Gastrocnemius medialis (tissue), 4 donors: Measurements from ENCODE around the gene HIVEP2. TPM values are rescaled to one million over a fixed set of nuclear protein-coding genes. Genes with fewer than 3 reads are reported as not detected.

Experiments used
- ATAC-seq, 2 donors: fragments of 150-250 bp; one replicate each; pipeline ENCODE4 v1.9.1; 2016
- DNase-seq, 2 donors: peaks; one replicate each; pipeline ENCODE4 v3.0.0-alpha.2; 2019
- H3K27ac ChIP-seq, 4 donors: fragments of 200-600 bp; sonication (generic); 1 replicate in 1 of 4; 2 replicates in 3 of 4; pipeline ENCODE4 v1.5.1; 2016 to 2018; ENCODE audit warnings: mild to moderate bottlenecking in 2 of 4, moderate library complexity in 1 of 4
- H3K27me3 ChIP-seq, 3 donors: fragments of 200-600 bp; sonication (generic) in 2 of 3; 1 replicate in 1 of 3; 2 replicates in 2 of 3; pipeline versions ENCODE4 v1.5.1 to v1.6.0; 2016 to 2019; ENCODE audit warnings: mild to moderate bottlenecking in 1 of 3, moderate library complexity in 1 of 3
- H3K36me3 ChIP-seq, 2 donors: fragments of 200-600 bp; sonication (generic) in 1 of 2; one replicate each; pipeline ENCODE4 v1.5.1; 2017 to 2018
- H3K4me1 ChIP-seq, 2 donors: fragments of 200-600 bp; sonication (generic) in 1 of 2; one replicate each; pipeline ENCODE4 v1.5.1; 2016 to 2017; ENCODE audit warnings: mild to moderate bottlenecking in 2 of 2
- H3K4me3 ChIP-seq, 4 donors: fragments of 200-600 bp; sonication (generic) in 3 of 4; 1 replicate in 1 of 4; 2 replicates in 3 of 4; pipeline ENCODE4 v1.5.1; 2016 to 2019; ENCODE audit warnings: mild to moderate bottlenecking in 2 of 4
- H3K9me3 ChIP-seq, 3 donors: fragments of 200-600 bp; sonication (generic) in 2 of 3; 1 replicate in 1 of 3; 2 replicates in 2 of 3; pipeline ENCODE4 v1.5.1; 2016 to 2019
- POLR2A ChIP-seq, 2 donors: fragments of 450-650 bp; IDR thresholded peaks; one replicate each; pipeline ENCODE4 v1.6.1; 2017; ENCODE audit warnings: antibody characterized with exemption in 2 of 2, mild to moderate bottlenecking in 2 of 2, moderate library complexity in 2 of 2
- in situ Hi-C, 4 donors: fragments of 200-750 bp; cut with MboI; loops; one replicate each; pipeline versions ENCODE4 v1.15.0 to v1.8.0; 2017; ENCODE audit warnings: low sequenced_read_pairs in 4 of 4
- intact Hi-C: fragments of 100-400 bp; cut with DNase I; formaldehyde crosslinking; loops from one replicate; pipeline ENCODE4 v1.15.1; 2023; ENCODE audit warnings: low total_unique reads
- total RNA-seq, 4 donors: library from RNA; depleted of rRNA; stranded (reverse); fragments of >200 nt; gene quantifications; one replicate each; pipeline versions ENCODE4 v1.1.0 to v1.2.3, GENCODE V29; 2016
- TF ChIP-seq, protein P1 (sequence below), 5 experiments: fragments of 450-650 bp in 3 of 5; fragments of 200-600 bp in 2 of 5; sonication (generic) in 2 of 5; IDR thresholded peaks in 4 of 5; conservative IDR thresholded peaks in 1 of 5; 1 replicate in 4 of 5; 2 replicates in 1 of 5; pipeline ENCODE4 v1.5.1; 2016 to 2019; ENCODE audit warnings: antibody characterized with exemption in 5 of 5, mild to moderate bottlenecking in 3 of 5, moderate library complexity in 3 of 5

Gene HIVEP2
- total RNA-seq, 4 donors from 2014 or later, result 15.9 to 29.4 (median 25.3) TPM

DNA sequence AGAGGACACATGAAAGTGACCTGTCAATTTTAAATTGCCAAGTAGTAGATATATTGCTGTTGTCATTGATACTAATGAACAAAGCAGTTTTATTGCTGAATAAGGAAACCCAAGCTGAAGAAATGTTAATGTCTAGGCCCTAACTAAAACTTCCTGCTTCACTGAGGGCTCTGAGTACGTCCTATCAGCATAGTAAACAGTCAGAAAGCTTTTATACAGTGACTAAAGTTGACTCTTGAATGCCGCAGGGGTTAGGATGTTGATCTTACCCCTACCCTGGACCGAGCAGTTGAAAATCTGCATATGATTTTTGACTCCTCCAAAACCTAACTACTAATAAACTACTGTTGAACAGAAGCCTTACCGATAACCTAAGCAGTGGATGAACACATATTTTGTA, 149.0 kb downstream of the HIVEP2 start:
- no peak overlapping the region for H3K4me3 ChIP-seq
- no peak overlapping the region for H3K27ac ChIP-seq
- no peaks in the 10 kb centered on the region for H3K36me3 ChIP-seq
- no peak for ATAC-seq
- no peak for TF ChIP-seq POLR2A (IDR thresholded peaks at IDR 0.05)
- TF ChIP-seq, protein P1, sequence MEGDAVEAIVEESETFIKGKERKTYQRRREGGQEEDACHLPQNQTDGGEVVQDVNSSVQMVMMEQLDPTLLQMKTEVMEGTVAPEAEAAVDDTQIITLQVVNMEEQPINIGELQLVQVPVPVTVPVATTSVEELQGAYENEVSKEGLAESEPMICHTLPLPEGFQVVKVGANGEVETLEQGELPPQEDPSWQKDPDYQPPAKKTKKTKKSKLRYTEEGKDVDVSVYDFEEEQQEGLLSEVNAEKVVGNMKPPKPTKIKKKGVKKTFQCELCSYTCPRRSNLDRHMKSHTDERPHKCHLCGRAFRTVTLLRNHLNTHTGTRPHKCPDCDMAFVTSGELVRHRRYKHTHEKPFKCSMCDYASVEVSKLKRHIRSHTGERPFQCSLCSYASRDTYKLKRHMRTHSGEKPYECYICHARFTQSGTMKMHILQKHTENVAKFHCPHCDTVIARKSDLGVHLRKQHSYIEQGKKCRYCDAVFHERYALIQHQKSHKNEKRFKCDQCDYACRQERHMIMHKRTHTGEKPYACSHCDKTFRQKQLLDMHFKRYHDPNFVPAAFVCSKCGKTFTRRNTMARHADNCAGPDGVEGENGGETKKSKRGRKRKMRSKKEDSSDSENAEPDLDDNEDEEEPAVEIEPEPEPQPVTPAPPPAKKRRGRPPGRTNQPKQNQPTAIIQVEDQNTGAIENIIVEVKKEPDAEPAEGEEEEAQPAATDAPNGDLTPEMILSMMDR (IDR thresholded peaks at IDR 0.05 in 4 of 5, conservative IDR thresholded peaks at IDR 0.05 in 1 of 5), result no peak
- in situ Hi-C loops, result no loop called here
- peaks cover 8 to 31% of the 10 kb centered on the region in 2 donors for H3K4me1 ChIP-seq
- no peaks in the 10 kb centered on the region for H3K27me3 ChIP-seq
- DNase-seq, result no peak
- no peaks in the 10 kb centered on the region for H3K9me3 ChIP-seq
- intact Hi-C loops, result no loop called here

DNA sequence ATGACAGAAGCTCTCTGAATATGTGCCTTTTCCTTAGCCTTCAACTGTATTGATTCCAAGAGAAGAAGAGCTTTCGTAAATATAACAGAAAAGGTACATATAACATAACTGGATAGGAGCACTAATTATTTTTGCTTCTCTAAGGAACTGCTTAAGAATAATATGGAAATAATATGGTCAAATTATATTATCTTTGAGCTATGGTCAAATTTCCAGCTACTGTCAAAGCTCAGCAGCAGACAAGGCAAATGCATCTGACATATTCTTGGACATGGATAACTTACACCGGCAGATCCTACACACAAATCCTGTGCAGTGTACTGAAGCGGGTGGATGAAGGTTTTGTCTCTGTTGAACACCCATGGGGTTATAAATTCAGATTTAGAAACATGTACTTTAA, 150.6 kb downstream of the HIVEP2 start:
- DNase-seq (no peak), ATAC-seq (no peak)
- Histone ChIP-seq H3K27ac (no peak overlapping the region), H3K4me3 (no peak overlapping the region), H3K4me1 (peaks cover 5 to 22% of the 10 kb centered on the region in 2 donors), H3K36me3 (no peaks in the 10 kb centered on the region), H3K9me3 (no peaks in the 10 kb centered on the region), H3K27me3 (no peaks in the 10 kb centered on the region)
- in situ Hi-C loops, result no loop called here
- intact Hi-C loops, result no loop called here
- TF ChIP-seq, protein P1 (IDR thresholded peaks at IDR 0.05 in 4 of 5, conservative IDR thresholded peaks at IDR 0.05 in 1 of 5), result no peak
- TF ChIP-seq POLR2A (IDR thresholded peaks at IDR 0.05), result no peak

DNA sequence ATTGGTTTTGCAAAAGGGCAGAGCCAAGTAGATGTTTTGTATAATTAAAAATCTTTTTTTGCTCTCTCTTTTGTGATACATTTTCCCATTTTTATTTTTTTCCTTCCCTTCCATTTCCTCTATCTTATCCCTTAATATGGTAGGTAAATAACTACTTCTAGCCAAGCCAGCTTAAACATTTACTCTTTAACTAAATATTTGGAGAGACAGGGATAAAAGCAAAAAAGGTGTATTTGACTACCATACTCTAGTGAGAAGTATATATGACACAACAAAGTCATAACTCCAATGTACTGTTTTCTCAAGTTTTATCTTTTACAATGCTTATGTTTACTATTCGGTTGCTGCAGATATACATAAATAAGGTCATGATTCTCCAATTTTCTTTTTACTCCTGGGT, 154.7 kb downstream of the HIVEP2 start:
- TF ChIP-seq, protein P1 (IDR thresholded peaks at IDR 0.05 in 4 of 5, conservative IDR thresholded peaks at IDR 0.05 in 1 of 5), result no peak
- TF ChIP-seq POLR2A (IDR thresholded peaks at IDR 0.05), result no peak
- Histone ChIP-seq H3K9me3 (no peaks in the 10 kb centered on the region), H3K4me1 (no peaks in the 10 kb centered on the region), H3K4me3 (no peak overlapping the region), H3K36me3 (no peaks in the 10 kb centered on the region), H3K27ac (no peak overlapping the region), H3K27me3 (no peaks in the 10 kb centered on the region)
- no peak for ATAC-seq
- in situ Hi-C loops, result no loop called here
- DNase-seq, result no peak
- intact Hi-C loops, result no loop called here

DNA sequence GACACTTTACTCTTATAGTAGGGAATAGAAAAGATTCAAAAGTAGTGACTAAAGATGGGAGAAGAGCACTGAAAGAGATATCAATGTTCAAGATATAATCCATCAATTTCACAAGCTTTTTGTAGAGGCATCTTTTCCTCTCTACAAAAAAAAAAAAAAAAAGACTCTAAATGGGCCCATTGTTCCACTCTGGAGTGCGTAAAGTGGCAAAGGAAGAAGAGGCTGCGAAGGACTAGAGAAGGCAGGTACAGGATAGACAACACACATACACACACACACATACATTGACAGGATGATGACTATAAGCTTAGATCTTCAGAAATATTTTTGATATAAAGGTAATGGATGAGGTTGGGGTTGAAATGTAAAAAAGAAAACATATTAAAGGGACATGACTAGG, 157.6 kb downstream of the HIVEP2 start:
- Histone ChIP-seq H3K4me3 (no peak overlapping the region), H3K27me3 (no peaks in the 10 kb centered on the region), H3K36me3 (no peaks in the 10 kb centered on the region), H3K4me1 (no peaks in the 10 kb centered on the region), H3K27ac (no peak overlapping the region), H3K9me3 (no peaks in the 10 kb centered on the region)
- intact Hi-C loops, result no loop called here
- ATAC-seq, result no peak
- no peak for TF ChIP-seq POLR2A (IDR thresholded peaks at IDR 0.05)
- in situ Hi-C loops, result no loop called here
- no peak for DNase-seq

DNA sequence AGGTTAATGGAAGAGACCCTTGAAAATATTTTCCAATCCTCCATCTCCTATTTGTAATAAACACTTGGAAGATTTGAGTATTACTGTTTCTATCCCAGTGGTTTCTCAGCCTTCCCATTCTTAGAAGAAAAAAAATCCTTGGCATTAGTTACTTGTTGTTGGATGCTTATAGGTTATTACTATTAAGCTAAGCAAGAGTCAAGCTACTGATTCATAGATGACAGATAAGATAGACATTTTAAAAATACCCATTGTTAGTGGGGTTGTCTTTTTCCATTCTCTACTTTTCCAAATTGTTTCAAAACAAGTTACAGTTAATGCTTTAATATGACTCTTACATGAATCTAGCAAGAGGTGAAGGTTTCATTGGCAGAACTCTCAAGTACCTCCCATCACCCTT, 158.5 kb downstream of the HIVEP2 start:
- no peaks in the 10 kb centered on the region for H3K9me3 ChIP-seq
- no peak for DNase-seq
- ATAC-seq, result no peak
- intact Hi-C loops, result no loop called here
- no peaks in the 10 kb centered on the region for H3K4me1 ChIP-seq
- no peaks in the 10 kb centered on the region for H3K27me3 ChIP-seq
- no peaks in the 10 kb centered on the region for H3K36me3 ChIP-seq
- in situ Hi-C loops, result no loop called here
- H3K4me3 ChIP-seq, result no peak overlapping the region
- TF ChIP-seq, protein P1 (IDR thresholded peaks at IDR 0.05 in 4 of 5, conservative IDR thresholded peaks at IDR 0.05 in 1 of 5), result no peak
- no peak for TF ChIP-seq POLR2A (IDR thresholded peaks at IDR 0.05)
- no peak overlapping the region for H3K27ac ChIP-seq
